Activated naive CD4-positive, alpha-beta T cell treated with Interleukin-2 at 50 U/mL for 16 hours (primary cell): ENCODE results near the gene TTC28.
"Not testable (repeated sequence)": the region's sequence is repeated elsewhere in the genome, so short reads cannot be mapped to it uniquely, and the experiment has no call there.

ENCODE experiments used
- DNase-seq: peaks from one replicate; pipeline ENCODE4 v3.0.0-alpha.2; 2020

The TTC28 gene

DNA sequence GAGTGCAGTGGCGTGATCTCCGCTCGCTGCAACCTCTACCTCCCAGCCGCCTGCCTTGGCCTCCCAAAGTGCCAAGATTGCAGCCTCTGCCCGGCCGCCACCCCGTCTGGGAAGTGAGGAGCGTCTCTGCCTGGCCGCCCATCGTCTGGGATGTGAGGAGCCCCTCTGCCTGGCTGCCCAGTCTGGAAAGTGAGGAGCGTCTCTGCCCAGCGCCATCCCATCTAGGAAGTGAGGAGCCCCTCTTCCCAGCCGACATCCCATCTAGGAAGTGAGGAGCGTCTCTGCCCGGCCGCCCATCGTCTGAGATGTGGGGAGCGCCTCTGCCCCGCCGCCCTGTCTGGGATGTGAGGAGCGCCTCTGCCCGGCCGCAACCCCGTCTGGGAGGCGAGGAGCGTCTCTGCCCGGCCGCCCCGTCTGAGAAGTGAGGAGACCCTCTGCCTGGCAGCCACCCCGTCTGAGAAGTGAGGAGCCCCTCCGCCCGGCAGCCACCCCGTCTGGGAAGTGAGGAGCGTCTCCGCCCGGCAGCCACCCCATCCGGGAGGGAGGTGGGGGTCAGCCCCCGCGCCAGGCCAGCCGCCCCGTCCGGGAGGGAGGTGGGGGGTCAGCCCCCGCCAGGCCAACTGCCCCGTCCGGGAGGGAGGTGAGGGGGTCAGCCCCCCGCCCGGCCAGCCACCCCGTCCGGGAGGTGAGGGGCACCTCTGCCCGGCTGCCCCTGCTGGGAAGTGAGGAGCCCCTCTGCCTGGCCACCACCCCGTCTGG, 126.4 kb downstream of the TTC28 start:
- not testable (repeated sequence) for DNase-seq

GRCh38 chr22:28548406-28548805, 131.2 kb downstream of the TTC28 start:
- no peak for DNase-seq

- DNase-seq: no peak
These were observed 132.4 kb downstream of the TTC28 start for GRCh38 chr22:28547132-28547842.

DNA sequence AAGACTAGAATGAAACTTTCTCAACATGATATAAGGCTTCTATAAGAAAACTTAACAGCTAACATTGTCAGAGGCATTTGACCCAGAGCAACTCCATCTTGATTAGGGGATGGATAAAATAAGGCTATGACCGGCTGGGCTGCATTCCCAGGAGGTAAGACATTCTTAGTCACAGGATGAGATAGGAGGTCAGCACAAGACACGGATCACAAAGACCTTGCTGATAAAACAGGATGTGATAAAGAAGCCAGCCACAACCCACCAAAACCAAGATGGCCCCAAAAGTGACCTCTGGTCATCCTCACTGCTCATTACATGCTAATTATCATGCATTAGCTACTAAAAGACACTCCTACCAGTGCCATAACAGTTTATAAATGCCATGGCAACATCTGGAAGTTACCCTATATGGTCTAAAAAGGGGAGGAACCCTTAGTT, 135.2 kb downstream of the TTC28 start:
- no peak for DNase-seq

GRCh38 chr22:28542980-28543621, 136.5 kb downstream of the TTC28 start:
- DNase-seq: no peak

- no peak for DNase-seq
These were observed 138.5 kb downstream of the TTC28 start for GRCh38 chr22:28541137-28541536.

DNA sequence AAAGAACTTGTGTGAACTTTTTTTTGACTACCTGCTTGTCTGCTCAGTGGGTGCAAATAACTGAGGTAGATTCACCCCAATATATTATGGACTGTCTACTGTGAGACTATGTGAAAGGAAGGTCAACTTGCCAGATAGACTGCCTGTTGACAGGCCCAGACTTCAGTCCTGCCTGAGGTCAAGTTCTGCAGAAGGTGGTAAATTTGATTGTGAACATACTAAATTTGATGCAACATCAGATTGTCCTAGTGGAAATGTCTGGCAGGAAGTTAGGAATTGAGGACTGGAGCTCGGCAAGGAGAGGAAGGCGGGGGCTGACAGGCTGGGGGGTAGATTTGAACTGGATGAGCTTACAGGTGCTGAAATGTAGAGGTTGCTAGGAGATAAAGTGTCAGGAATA, 140.7 kb downstream of the TTC28 start:
- DNase-seq: no peak

DNA sequence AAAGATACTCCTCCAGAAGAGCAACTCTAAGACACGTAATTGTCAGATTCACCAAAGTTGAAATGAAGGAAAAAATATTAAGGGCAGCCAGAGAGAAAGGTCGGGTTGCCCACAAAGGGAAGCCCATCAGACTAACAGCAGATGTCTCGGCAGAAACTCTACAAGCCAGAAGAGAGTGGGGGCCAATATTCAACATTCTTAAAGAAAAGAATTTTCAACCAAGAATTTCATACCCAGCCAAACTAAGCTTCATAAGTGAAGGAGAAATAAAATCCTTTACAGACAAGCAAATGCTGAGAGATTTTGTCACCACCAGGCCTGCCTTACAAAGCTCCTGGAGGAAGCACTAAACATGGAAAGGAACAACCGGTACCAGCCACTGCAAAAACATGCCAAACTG, 149.1 kb downstream of the TTC28 start:
- DNase-seq: not testable (repeated sequence)

DNA sequence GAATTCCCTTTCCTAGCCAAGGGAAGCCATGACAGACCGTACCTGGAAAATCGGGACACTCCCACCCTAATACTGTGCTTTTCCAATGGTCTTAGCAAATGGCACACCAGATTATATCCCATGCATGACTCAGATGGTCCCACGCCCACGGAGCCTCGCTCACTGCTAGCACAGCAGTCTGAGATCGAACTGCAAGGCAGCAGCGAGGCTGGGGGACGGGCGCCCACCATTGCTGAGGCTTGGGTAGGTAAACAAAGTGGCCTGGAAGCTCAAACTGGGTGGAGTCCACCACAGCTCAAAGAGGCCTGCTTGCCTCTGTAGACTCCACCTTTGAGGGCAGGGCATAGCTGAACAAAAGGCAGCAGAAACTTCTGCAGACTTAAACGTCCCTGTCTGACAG, 150.5 kb downstream of the TTC28 start:
- DNase-seq: not testable (repeated sequence)

- DNase-seq: no peak
These were observed 158.2 kb downstream of the TTC28 start for GRCh38 chr22:28521451-28521850.

- DNase-seq: no peak
These were observed 165.3 kb downstream of the TTC28 start for GRCh38 chr22:28514321-28514821.

GRCh38 chr22:28512387-28512786, 167.3 kb downstream of the TTC28 start:
- DNase-seq: not testable (repeated sequence)

DNA sequence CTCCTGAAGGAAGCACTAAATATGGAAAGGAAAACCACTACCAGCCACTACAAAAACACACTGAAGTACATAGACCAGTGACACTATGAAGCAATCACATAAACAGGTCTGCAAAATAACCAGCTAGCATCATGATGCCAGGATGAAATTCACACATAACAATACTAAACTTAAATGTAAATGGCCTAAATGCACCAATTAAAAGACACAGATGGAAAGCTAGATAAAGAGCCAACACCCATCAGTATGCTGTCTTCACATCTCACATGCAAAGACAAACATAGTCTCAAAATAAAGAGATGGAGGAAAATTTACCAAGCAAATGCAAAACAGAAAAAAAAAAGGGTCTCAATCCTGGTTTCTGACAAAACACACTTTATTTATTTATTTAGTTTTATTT, 171.7 kb downstream of the TTC28 start:
- no peak for DNase-seq

DNA sequence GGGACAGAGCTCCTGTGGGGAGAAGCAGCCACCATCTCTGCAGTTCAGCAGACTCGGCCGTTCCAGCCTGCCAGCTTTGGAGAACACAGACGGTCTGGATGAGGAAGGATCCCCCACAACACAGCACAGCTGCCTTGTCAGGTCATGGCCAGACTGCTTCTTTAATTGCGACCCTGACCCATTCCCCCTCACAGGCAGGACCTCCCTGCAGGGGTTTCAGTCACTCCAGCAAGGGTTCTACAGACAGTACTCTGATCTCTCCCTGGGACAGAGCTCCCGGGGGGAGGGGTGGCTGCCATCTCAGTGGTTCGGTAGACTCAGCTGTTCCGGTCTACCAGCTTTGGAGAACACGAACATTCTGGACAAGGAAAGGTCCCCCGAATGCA, 173.5 kb downstream of the TTC28 start:
- no peak for DNase-seq

- DNase-seq: no peak
These were observed 174.1 kb downstream of the TTC28 start for GRCh38 chr22:28505416-28506149.

DNA sequence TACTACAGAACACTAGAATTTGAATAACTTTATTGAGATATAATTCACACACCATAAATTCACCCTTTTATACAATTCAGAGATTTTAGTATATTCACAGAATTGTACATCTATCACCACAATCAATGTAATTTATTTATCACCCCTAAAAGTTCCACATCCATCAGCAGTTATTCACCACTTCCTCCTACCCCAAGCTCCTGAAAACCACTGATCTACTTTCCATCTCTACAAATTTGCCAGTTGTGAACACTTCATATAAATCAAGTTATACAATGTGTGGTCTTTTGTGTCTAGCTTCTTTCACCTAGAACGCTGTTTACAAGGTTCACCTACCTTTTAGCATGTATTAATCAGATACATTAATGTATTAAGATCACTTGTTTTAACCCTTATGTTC, 179.6 kb downstream of the TTC28 start:
- no peak for DNase-seq

GRCh38 chr22:28498044-28498443, 181.6 kb downstream of the TTC28 start:
- DNase-seq: no peak

DNA sequence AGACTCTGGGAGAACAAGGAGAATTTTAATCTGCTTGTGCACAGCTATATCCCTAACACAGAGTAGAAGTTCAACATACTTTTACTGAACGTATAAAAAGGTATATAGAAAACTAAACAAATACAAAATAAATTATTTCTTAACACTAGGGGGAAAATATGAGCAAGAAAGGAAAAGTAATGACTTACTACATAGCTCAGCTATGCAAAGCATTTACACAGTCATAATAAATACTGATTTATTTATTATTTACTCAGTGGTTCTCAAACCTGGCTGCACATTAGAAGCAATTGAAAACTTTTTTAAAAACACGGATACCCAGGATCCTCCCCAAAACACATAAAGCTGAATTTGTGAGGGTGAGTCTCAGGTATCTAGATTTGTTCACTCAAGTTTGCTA, 182.5 kb downstream of the TTC28 start:
- DNase-seq: no peak

DNA sequence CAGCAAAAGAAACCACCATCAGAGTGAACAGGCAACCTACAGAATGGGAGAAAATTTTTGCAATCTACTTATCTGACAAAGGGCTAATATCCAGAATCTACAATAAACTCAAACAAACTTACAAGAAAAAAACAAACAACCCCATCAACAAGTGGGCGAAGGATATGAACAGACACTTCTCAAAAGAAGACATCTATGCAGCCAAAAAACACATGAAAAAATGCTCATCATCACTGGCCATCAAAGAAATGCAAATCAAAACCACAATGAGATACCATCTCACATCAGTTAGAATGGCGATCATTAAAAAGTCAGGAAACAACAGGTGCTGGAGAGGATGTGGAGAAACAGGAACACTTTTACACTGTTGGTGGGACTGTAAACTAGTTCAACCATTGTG, 188.4 kb downstream of the TTC28 start:
- DNase-seq: not testable (repeated sequence)

GRCh38 chr22:28488825-28489224, 190.8 kb downstream of the TTC28 start:
- DNase-seq: no peak

DNA sequence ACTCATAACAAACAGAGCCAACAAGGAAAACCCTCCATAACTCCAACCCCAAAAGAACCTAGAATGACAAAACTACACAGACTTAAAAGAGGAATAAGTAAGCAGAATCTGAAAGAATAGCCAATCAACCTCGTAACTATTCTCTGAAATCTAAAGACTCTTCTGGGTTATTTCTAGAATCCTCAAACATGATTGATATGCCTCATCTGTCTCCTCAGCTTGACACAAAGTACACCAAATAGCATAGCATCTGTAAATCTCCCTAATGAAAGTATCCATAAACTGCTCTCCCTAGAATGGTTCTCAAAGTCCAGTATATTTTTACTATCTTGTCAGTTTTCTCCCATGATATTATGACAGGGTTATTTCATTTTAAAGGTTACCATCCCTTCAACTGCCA, 195.0 kb downstream of the TTC28 start:
- no peak for DNase-seq

GRCh38 chr22:28481725-28482124, 197.9 kb downstream of the TTC28 start:
- DNase-seq: no peak
